ENCODE measurements around the gene ACAD8.
"Not testable (repeated sequence)": the region's sequence is repeated elsewhere in the genome, so short reads cannot be mapped to it uniquely, and the experiment has no call there.

Gene ACAD8

GRCh38 chr11:134252346-134253187 lies 801 bp upstream of the ACAD8 start:
- Mint-ChIP-seq H3K4me3 (peak overlapping the region; percentile 88 to 91), H3K9me3 (no peaks in the 10 kb centered on the region), H3K27me3 (no peaks in the 10 kb centered on the region), H3K4me1 (peaks cover 45% of the 10 kb centered on the region), H3K27ac (peak overlapping the region; percentile 89 to 91)
- peak in 1 of 2 donors; percentile 33 for DNase-seq
- peak; percentile 28 for ATAC-seq

GRCh38 chr11:134254433-134255183 lies 1.2 kb downstream of the ACAD8 start:
- no peaks in the 10 kb centered on the region for H3K9me3 Mint-ChIP-seq
- no peaks in the 10 kb centered on the region for H3K27me3 Mint-ChIP-seq
- peaks cover 32% of the 10 kb centered on the region for H3K4me1 Mint-ChIP-seq
- peak overlapping the region; percentile 88 to 91 for H3K4me3 Mint-ChIP-seq
- DNase-seq, result no peak
- peak overlapping the region in 1 of 2 donors; percentile 34 for H3K27ac Mint-ChIP-seq
- ATAC-seq, result no peak

GRCh38 chr11:134255184-134255561 lies 1.8 kb downstream of the ACAD8 start:
- H3K27ac Mint-ChIP-seq, H3K9me3 Mint-ChIP-seq, ATAC-seq, H3K27me3 Mint-ChIP-seq, H3K4me3 Mint-ChIP-seq, DNase-seq: not testable (repeated sequence)
- peaks cover 32% of the 10 kb centered on the region for H3K4me1 Mint-ChIP-seq

- H3K4me1 Mint-ChIP-seq, result peaks cover 26% of the 10 kb centered on the region
- ATAC-seq, result no peak
- no peaks in the 10 kb centered on the region for H3K9me3 Mint-ChIP-seq
- H3K27ac Mint-ChIP-seq, result no peak overlapping the region
- H3K4me3 Mint-ChIP-seq, result no peak overlapping the region
- no peak for DNase-seq
- H3K27me3 Mint-ChIP-seq, result no peaks in the 10 kb centered on the region
Observed at GRCh38 chr11:134257101-134257500, 3.7 kb downstream of the ACAD8 start.

- no peak for ATAC-seq
- H3K9me3 Mint-ChIP-seq, result no peaks in the 10 kb centered on the region
- H3K27ac Mint-ChIP-seq, result no peak overlapping the region
- H3K4me1 Mint-ChIP-seq, result peaks cover 22% of the 10 kb centered on the region
- DNase-seq, result no peak
- H3K4me3 Mint-ChIP-seq, result no peak overlapping the region
- H3K27me3 Mint-ChIP-seq, result no peaks in the 10 kb centered on the region
Observed at GRCh38 chr11:134258577-134258976, 5.2 kb downstream of the ACAD8 start.

- no peak for ATAC-seq
- peaks cover 6% of the 10 kb centered on the region for H3K4me1 Mint-ChIP-seq
- H3K9me3 Mint-ChIP-seq, result no peaks in the 10 kb centered on the region
- H3K27me3 Mint-ChIP-seq, result no peaks in the 10 kb centered on the region
- no peak overlapping the region for H3K4me3 Mint-ChIP-seq
- no peak for DNase-seq
- peak overlapping the region in 1 of 2 donors; percentile 3 for H3K27ac Mint-ChIP-seq
Observed at GRCh38 chr11:134260503-134260902, 7.1 kb downstream of the ACAD8 start.

GRCh38 chr11:134260983-134261382 lies 7.6 kb downstream of the ACAD8 start:
- no peak for DNase-seq
- no peak overlapping the region for H3K27ac Mint-ChIP-seq
- ATAC-seq, result no peak
- H3K4me3 Mint-ChIP-seq, result no peak overlapping the region
- no peaks in the 10 kb centered on the region for H3K27me3 Mint-ChIP-seq
- peaks cover 1% of the 10 kb centered on the region for H3K4me1 Mint-ChIP-seq
- H3K9me3 Mint-ChIP-seq, result no peaks in the 10 kb centered on the region

GRCh38 chr11:134261626-134262488 lies 8.5 kb downstream of the ACAD8 start:
- DNase-seq (peak in 1 of 2 donors; percentile 29), ATAC-seq (peak; percentile 74)
- H3K27ac Mint-ChIP-seq, result no peak overlapping the region
- H3K4me1 Mint-ChIP-seq, result no peaks in the 10 kb centered on the region
- H3K9me3 Mint-ChIP-seq, result no peaks in the 10 kb centered on the region
- no peaks in the 10 kb centered on the region for H3K27me3 Mint-ChIP-seq
- H3K4me3 Mint-ChIP-seq, result no peak overlapping the region

- Mint-ChIP-seq H3K4me3 (no peak overlapping the region), H3K4me1 (peaks cover 8% of the 10 kb centered on the region), H3K27ac (no peak overlapping the region), H3K9me3 (no peaks in the 10 kb centered on the region), H3K27me3 (no peaks in the 10 kb centered on the region)
- no peak for ATAC-seq
- no peak for DNase-seq
Observed at GRCh38 chr11:134264966-134265764, 11.8 kb downstream of the ACAD8 start.

- Mint-ChIP-seq H3K27ac (no peak overlapping the region), H3K4me3 (no peak overlapping the region), H3K9me3 (no peaks in the 10 kb centered on the region), H3K4me1 (peaks cover 20% of the 10 kb centered on the region), H3K27me3 (no peaks in the 10 kb centered on the region)
- DNase-seq (no peak), ATAC-seq (no peak)
Observed at GRCh38 chr11:134266440-134266839, 13.1 kb downstream of the ACAD8 start.

GRCh38 chr11:134266841-134267251 lies 13.5 kb downstream of the ACAD8 start:
- H3K4me3 Mint-ChIP-seq, result no peak overlapping the region
- H3K27me3 Mint-ChIP-seq, result no peaks in the 10 kb centered on the region
- ATAC-seq (no peak), DNase-seq (no peak)
- H3K9me3 Mint-ChIP-seq, result no peaks in the 10 kb centered on the region
- H3K27ac Mint-ChIP-seq, result no peak overlapping the region
- peaks cover 24% of the 10 kb centered on the region for H3K4me1 Mint-ChIP-seq

GRCh38 chr11:134267461-134267860 lies 14.1 kb downstream of the ACAD8 start:
- Mint-ChIP-seq H3K9me3 (no peaks in the 10 kb centered on the region), H3K27ac (no peak overlapping the region), H3K4me1 (peaks cover 28% of the 10 kb centered on the region), H3K27me3 (no peaks in the 10 kb centered on the region), H3K4me3 (no peak overlapping the region)
- DNase-seq, result no peak
- no peak for ATAC-seq

GRCh38 chr11:134267966-134268365 lies 14.6 kb downstream of the ACAD8 start:
- Mint-ChIP-seq H3K9me3 (no peaks in the 10 kb centered on the region), H3K4me3 (no peak overlapping the region), H3K27ac (no peak overlapping the region), H3K4me1 (peaks cover 33% of the 10 kb centered on the region), H3K27me3 (no peaks in the 10 kb centered on the region)
- ATAC-seq, result no peak
- DNase-seq, result no peak

- DNase-seq (no peak), ATAC-seq (peak; percentile 62)
- H3K4me1 Mint-ChIP-seq, result peaks cover 54% of the 10 kb centered on the region
- peak overlapping the region; percentile 24 to 31 for H3K4me3 Mint-ChIP-seq
- H3K27me3 Mint-ChIP-seq, result no peaks in the 10 kb centered on the region
- H3K9me3 Mint-ChIP-seq, result no peaks in the 10 kb centered on the region
- H3K27ac Mint-ChIP-seq, result no peak overlapping the region
Observed at GRCh38 chr11:134270250-134270714, 16.9 kb downstream of the ACAD8 start.

- DNase-seq (no peak), ATAC-seq (no peak)
- Mint-ChIP-seq H3K4me3 (no peak overlapping the region), H3K9me3 (no peaks in the 10 kb centered on the region), H3K27ac (no peak overlapping the region), H3K4me1 (peaks cover 61% of the 10 kb centered on the region), H3K27me3 (peaks cover 1% of the 10 kb centered on the region)
Observed at GRCh38 chr11:134271978-134272377, 18.6 kb downstream of the ACAD8 start.

Data from stimulated activated naive CD8-positive, alpha-beta T cell treated with anti-CD3 and anti-CD28 coated beads, Interleukin-15, amount 100 ng/mL, for 72 hours (primary cell).